Stimulated activated naive CD4-positive, alpha-beta T cell treated with Interleukin-2 at 50 U/mL for 16 hours (primary cell): Measurements from ENCODE around the gene PTCRA.
"Not testable (repeated sequence)": the region's sequence is repeated elsewhere in the genome, so short reads cannot be mapped to it uniquely, and the experiment has no call there.

Source experiments
- DNase-seq: peaks from one replicate; lab custom pipeline; 2025; lab: John Stamatoyannopoulos, UW

PTCRA gene, protein sequence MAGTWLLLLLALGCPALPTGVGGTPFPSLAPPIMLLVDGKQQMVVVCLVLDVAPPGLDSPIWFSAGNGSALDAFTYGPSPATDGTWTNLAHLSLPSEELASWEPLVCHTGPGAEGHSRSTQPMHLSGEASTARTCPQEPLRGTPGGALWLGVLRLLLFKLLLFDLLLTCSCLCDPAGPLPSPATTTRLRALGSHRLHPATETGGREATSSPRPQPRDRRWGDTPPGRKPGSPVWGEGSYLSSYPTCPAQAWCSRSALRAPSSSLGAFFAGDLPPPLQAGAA

DNA sequence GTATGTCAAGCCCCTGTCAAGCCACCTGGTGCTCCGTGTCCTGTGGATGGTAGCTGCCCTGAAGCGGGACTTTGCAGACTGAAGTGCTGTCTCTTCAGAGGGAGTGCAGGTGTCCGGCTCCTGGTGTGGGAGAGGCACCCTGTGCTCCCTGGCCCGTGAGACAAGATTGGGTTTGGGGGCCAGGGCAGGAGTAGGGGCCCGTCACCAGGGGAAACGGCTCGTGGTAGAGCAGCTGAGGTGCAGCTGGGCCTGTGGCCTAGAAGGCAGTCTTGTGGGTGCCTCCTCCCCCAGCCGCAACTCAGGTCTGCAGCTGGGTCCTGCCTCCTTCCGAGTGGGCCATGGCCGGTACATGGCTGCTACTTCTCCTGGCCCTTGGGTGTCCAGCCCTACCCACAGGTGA is at the start of gene PTCRA:
Gene PTCRA (plus strand): TSS at position 322 of the 400 bp plus-strand sequence. CDS start 17 bp downstream, at position 339.
- no peak for DNase-seq

DNA sequence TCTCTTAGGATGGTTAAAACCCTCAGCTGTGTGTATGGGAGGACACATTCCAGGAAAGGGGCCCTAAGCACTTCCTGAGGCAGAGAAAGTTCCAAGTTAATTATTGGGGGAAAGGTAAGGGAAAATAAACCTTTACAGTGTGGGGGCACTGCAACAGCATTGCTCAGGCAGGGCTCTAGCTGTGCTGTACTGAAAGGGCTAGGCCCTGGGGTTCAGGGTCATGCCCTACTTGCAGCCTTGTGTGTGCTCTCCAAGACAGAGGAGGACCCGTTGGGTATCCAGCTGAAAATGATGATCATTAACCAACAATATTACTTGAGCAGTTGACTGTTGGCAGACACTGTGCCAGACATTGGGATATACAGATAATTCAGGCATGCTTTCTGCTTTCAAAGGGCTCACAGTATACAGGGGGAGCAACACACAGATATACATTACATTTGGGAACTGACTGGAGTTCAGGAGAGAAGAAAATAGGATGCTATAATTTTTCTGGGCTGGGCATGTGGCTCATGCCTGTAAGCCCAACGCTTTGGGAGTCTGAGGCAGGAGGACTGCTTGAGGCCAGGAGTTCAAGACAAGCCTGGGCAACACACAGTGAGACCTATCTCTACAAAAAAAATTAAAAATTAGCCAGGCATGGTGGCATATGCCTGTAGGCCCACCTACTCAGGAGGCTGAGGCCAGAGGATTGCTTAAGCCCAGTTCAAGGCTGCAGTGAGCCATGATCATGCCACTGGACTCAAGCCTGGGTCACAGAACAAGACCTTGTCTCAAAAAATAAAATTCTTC is 45.5 kb upstream of the PTCRA start:
- no peak for DNase-seq

DNA sequence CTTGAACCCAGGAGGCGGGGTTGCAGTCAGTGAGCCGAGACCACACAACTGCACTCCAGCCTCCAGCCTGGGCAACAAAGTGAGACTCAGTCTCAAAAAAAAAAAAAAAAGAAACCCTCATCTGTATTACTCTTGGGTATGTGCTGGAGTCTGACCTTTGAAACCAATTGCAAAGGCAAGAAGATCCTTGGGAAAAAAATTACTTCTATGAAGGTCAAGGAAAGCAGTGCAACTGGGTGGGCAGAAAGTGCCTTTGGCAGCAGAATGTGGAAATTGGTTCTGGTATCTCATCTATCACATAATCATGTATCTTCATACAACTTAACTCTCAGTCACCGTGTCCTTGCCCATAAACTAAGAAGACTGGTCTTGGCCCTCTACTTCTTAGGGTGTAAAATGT is 44.1 kb upstream of the PTCRA start:
- no peak for DNase-seq

DNA sequence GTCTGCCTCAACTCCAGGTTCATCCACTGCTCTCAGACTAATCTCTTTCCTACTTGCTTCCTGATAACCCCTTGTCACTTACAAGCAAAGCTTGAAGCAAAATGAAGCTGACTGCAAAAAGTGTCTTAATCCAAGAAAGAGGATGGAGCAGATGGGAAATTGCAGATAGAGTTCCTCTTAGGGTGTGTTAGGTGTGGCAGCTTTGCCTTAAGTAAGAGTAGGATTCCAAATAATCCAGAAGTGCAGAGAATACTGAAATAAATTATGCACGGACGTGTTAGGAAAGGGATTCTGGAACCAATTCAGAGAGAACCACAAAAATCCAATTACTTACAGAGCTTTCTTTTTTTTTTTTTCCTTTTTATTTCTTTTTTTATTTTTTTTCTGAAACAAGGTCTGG is 42.5 kb upstream of the PTCRA start:
- no peak for DNase-seq

DNA sequence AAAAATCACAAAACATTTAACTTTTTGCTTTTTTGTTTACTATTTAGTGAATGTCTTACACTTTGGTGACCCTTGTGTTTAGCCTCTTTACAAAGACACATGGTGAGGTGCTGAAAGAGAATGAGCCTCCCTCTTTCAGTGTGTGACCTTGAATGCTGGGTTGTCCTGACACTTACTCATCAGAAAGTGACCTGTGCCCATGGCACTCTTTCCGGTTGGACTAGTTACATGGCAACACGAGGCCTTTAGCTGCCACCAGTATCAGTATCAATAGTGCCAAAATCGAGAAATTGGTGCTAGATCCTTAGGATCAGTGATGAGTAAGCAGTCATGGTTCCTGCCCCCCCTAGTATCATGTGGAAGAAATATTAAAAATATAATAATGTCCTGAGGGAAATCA is 38.2 kb upstream of the PTCRA start:
- no peak for DNase-seq

DNA sequence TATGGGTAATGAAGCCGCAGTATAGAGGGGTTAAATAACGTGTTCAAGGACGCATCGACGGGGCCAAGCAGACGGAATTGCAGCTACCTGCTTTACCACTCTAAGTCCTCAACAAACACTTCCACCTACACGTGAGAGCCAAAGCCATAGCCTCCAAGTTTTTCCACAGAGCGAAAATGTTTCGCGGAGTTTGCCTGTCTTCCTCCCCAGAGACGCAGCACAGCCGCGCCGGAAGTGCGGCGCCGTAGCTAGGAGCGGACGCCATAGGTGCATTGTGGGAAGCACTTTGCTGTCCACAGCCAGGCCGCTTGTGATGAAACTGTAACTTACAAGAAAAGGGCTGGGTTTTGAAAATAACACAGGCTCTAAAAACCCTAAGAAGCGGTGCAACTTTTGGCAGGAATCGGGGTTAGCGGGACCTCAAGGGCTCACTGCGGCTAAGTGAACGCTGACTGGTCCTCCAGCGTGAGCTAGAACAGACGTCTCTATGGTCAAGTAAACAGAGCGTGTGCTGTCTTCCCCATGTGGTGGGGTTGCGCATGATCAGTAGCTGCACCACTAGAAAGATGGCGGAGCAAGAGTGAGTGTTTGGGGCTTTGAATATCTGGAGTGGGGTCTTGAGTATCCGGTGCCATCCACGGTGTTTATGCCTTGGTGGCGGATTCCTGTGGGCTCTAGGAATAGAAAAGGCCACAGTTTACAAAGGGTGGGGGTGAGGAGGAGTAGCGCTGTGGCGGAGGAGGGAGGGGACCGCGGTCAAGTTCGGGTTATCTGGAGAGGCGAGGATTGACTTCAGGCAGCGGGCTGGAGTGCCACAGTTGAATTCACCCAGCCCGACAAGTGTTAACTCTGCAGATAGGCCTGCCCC is 36.2 kb upstream of the PTCRA start, which contains the start of gene RPL7L1:
Gene RPL7L1 (plus strand): TSS at position 245 of the 868 bp plus-strand sequence. CDS start 295 bp downstream, at position 540.
- peak; percentile 80 for DNase-seq

DNA sequence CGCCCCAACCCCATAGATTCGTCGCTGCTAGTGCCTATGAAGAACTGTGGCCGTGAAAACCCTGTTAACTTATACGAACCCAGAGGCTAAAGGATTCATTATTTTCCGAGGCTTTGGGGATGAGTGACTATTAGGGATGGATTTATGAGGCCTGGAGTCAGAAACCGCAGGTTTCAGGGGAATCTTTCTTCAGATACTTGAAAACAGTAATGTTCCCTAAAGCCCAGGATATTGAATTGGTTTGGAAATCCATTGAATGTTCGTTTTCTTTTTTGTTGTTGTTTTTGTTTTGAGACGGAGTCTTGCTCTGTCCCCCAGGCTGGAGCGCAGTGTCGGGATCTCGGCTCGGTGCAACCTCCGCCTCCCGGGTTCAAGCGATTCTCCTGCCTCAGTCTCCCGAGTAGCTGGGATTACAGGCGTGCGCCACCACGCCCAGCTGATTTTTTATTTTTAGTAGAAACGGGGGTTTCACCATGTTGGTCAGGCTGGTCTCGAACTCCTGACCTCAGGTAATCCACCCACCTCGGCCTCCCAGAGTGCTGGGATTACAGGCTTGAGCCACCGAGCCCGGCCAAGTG is 35.5 kb upstream of the PTCRA start:
- not testable (repeated sequence) for DNase-seq

DNA sequence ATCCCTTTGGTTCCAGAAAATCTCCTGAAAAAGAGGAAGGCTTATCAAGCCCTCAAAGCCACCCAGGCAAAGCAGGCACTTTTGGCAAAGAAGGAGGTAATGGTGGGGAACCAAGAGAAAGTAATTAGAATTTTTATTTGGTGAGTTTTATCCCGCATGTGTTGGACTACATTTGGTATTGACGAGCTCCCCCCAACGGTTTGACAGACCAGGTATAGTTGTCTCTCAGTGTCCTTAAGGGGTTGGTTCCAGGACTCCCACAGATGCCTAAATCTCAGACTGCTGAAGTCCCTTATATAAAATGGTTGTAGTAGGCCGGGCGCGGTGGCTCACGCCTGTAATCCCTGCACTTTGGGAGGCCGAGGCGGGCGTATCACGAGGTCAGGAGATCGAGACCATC is 35.0 kb upstream of the PTCRA start:
- DNase-seq = not testable (repeated sequence)

DNA sequence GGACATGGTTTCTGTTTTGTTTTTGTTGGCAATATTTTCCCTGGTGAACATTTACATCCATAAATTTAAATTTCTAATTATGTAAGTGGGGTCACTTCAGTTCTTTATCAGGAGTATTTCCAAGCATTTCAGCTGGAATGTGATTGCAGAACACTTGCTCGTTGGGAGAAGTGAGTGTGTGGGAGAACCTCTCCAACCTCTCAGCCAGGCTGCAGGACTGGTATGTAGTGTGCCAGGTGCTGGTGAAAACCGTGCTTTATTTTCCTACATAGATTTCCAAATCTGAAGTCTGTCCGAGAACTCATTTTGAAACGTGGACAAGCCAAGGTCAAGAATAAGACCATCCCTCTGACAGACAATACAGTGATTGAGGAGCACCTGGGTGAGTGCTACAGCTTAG is 30.2 kb upstream of the PTCRA start:
- no peak for DNase-seq

DNA sequence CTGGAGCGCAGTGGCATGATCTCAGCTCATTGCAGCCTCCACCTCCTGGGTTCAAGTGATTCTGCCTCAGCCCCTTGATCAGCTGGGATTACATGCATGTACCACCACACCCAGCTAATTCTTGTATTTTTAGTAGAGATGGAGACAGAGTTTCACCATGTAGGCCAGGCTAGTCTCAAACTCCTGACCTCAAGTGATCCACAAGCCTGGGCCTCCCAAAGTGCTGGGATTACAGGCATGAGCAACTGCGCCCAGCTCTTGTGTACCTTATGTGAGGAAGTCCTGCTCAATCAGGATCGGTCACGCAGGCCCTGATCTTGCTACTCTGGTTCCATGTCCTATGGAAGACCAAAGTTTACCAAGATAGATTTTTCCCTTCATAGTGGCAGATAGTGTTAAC is 27.7 kb upstream of the PTCRA start:
- DNase-seq = not testable (repeated sequence)

DNA sequence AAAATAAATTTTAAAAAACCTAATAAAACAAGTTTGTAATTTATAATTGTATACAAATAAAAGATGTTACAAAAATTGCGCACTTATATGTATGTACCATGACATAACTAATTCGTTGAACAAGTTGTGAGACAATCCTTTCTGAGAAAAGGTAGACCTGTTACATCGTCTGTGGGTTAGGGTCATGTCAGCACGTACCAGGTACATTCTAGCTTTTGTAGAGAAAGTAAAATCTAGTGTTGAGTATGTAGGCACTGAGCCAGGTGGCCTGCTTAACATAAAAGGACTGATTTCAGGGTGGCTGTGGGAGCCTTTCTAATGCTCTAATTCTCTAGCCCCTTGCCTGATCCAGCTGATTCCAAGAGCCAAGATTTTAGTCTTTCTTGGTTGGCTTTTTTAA is 26.0 kb upstream of the PTCRA start:
- no peak for DNase-seq

DNA sequence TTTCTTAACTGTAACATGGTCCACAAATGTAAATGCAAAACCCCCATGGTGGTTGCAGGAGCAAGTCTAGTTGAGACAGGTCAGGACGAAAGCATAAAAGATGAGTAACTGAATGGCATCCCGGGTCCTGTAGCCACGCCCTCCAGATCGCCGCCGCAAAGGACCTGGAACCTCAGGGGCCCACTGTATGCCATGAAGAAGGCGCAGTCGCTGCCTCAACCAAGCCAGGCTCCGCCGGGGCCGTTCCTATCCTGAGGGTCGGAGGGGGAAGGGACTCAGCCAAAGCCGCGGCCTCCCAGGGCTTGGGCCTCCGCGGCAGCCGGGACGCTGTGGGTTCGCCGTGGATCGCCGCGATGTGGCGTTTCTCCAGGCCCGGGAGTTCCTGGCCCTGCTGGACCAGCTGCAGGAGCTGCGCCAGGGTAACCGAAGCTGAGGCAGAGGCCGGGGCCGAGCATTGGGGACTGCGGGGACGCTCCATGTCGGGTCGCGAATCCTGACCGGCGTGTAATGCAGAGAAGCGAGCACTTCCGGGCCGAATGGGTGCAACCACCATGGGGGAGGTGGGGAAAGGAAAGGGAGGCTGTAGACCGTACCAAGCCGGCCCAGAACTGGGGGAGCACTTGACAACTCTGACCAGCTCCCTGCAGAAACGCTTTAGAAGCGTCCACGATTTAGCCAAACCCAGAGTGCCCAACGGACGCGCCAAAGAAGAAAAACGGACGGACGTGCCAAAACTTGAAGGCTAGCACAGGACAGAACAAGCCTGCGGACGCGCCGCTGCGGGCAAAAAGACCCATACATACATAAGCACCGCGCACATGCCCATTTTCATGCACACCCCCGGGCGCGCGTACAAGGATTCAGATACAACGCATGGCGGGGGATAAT is 25.3 kb upstream of the PTCRA start:
- peak; percentile 91 for DNase-seq

DNA sequence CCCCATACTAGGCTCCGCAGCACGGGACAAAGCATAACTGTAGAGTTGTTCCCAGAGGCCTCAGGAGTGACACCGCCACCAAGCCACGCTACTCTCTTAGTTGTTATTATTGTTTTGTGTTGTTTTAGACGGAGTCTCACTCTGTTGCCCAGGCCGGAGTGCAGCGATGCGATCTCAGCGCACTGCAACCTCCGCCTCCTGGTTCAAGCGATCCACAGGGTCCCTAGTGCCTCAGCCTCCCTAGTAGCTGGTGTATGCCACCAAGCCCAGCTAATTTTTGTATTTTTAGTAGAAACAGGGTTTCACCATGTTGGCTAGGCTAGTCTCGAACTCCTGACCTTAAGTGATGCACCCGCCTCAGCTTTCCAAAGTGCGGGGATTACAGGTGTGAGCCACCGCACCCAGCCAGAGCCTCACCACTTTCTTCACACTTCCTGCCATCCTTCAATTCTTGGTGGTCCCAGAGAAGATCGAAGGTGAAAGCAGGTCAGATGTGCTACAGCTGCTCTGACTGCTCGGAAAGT is 24.6 kb upstream of the PTCRA start:
- no peak for DNase-seq

DNA sequence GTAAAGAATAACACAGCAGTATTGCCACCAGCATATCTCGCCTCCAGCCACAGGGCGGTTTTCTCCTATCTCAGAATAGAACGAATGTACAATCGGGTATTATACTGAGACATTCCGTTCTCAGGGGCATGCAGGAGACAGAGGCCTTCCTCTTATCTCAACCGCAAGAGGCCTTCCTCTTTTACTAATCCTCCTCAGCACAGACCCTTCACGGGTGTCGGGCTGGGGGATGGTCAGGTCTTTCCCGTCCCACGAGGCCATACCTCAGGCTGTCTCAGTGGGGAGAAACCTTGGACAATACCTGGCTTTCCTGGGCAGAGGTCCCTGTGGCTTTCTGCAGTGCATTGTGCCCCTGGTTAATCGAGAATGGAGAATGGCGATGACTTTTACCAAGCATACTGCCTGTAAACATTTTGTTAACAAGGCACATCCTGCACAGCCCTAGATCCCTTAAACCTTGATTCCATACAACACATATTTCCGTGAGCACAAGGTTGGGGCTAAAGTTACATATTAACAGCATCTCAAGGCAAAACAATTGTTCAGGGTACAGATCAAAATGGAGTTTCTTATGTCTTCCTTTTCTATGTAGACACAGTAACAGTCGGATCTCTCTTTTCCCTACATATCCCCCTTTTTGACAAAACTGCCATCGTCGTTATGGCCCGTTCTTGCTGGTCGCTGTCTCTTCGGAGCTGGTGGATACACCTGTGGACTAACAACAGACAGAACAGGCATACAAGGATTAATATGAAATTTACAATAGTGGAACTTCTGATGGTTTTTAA is 21.6 kb upstream of the PTCRA start:
- not testable (repeated sequence) for DNase-seq

DNA sequence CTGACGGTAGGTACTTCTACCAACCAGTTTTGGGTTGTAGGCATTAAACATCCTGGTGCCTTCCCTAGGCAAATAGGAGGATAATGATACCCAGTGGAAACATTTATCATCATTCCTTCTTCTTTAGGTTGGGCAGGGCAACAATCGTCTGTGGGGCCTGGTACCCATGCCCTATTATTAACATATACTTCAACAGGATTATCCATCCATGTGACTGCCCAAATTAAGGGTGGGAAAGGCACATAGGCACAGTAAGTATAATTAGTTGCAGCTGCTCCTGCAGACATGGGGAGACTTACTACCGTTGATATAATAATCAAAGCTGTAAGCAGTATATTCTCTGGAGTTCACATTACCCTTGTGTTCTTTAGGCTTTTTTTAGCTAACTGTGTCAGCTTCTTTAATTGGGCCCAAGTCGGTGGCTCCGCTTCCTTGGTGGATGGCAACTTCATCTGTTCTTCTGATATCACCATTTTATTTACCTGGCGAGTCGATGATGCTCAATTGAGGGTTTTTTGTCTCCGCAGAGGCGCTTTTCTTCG is 19.6 kb upstream of the PTCRA start:
- no peak for DNase-seq

DNA sequence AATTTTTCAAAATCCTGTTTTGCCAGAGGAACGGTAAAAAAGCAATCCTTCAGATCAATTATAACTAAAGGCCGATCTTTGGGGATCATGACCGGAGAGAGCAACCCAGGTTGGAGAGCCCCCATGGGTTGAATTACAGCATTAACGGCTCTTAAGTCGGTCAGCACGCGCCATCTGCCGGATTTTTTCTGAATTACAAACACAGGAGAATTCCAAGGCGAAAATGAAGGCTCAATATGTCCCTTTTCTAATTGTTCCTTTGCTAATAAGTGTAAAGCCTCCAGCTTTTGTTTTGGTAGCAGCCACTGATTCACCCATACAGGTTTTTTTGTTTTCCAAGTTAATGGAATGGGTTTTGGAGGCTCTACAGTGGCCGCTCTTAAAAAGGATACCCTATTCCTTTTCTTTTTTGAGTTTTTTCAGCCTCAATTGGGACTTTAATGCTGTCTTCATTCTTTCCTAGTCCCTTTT is 16.9 kb upstream of the PTCRA start:
- peak; percentile 44 for DNase-seq

DNA sequence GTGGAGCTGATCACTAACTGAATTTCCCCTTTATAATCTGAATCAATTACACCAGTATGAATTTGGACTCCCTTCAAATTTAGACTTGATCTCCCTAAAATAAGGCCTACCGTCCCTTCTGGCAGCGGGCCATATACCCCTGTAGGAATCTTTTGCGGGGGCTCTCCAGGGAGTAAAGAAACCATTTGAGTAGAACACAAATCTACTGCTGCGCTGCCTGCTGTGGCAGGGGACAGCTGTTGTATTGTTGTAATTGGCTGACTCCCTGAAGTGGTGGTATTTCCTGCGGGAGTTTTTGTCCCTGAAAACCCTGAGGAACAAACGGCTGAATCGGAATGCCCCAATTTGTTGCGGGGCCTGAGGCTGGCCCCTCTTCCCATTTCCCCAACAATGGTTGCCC is 16.0 kb upstream of the PTCRA start:
- DNase-seq = no peak

DNA sequence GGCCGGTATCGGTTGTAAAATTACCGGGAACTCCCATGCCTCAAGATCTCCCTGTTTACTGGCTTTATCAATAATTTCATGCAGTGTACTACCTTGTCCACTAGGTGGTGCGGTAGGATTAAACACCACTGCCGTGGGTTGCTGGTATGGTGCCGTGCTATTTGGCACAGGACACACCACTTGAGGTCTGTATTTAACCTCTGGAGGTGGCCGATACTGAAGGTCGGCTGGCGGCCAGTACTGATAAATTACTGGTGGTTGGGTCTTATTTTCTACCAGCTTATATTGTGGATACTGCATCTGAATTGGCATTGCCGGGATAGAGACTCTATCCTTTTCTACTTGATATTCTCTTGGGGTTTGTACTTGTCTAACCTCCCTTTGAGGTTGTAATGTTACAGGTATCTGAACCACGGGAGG is 14.3 kb upstream of the PTCRA start:
- peak; percentile 49 for DNase-seq
